ENCODE results near the gene CPLANE2.
"Not testable (repeated sequence)": the region's sequence is repeated elsewhere in the genome, so short reads cannot be mapped to it uniquely, and the experiment has no call there.

The CPLANE2 gene

DNA sequence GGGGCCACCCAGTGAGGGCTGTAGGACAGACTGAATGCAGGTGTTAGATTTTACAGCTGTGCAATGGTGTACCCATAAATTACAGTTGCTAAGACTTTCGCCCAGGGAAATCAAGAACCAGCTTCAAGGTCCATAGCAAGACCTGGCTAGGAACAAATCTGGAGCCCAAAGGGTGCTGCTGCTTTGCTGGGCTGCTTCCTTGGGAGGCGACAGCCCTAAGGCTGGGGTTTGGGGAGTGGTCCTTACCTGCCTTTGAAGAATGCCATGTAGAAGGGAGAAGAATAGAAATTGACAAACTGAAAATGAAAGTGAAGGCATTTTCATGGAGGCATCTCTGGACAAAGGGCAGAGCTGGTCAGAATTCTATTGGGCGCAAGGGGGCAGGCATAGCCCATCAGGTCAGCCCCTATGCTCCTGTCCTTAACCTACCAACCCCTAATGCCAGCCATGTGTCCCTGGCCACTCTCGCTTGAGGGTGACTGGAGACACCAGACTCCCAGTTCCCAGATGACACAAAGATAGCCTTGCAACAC, 16.9 kb downstream of the CPLANE2 start:
- DNase-seq (ENCODE audit: low read depth): no peak
- no peak for TF ChIP-seq CTCF (IDR thresholded peaks at IDR 0.05; ENCODE audit: low read length, missing control alignments)
- H3K4me3 ChIP-seq (replicated peaks; ENCODE audit: low read depth, low read length): no peak overlapping the region

GRCh38 chr1:16218674-16219071, 18.3 kb downstream of the CPLANE2 start:
- H3K4me3 ChIP-seq (replicated peaks; ENCODE audit: low read depth, low read length): no peak overlapping the region
- no peak for DNase-seq (ENCODE audit: low read depth)
- no peak for TF ChIP-seq CTCF (IDR thresholded peaks at IDR 0.05; ENCODE audit: low read length, missing control alignments)

DNA sequence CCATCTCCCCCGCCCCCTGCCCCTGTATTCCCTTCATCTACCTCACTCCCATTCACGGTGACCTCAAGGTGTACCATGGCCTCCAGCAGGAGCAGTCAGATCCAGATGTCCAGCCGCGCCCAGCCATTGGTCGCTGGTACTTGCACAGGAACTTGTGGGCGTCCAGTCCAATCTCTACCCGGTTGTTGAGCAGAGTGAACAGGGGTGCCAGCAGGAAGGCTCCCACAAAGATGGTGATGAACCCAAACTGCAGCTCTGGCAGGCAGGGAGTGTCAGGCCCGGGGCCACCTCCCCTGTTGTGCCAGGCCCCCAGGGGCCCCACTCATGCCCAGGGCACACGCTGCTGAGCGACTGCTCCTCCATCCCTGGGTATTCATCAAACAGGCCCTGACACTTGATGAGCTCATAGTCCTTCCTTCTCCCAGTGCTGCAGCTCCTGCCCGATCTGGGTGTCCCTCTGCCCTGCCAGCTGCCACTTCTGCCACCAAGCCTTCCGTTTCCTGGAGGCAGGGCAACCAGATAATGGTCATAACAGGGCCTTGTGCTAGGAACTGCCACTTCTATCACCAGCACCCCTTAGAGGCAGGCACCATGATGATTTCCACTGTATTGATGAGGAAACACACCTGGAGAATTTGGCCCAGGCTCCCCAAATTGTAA, 18.8 kb downstream of the CPLANE2 start:
- H3K4me3 ChIP-seq (replicated peaks; ENCODE audit: low read depth, low read length): no peak overlapping the region
- TF ChIP-seq CTCF (IDR thresholded peaks at IDR 0.05; ENCODE audit: low read length, missing control alignments): no peak
- DNase-seq (ENCODE audit: low read depth): no peak

- H3K4me3 ChIP-seq (replicated peaks; ENCODE audit: low read depth, low read length): peak overlapping the region; percentile 53
- peak; percentile 98 for DNase-seq (ENCODE audit: low read depth)
- TF ChIP-seq CTCF (IDR thresholded peaks at IDR 0.05; ENCODE audit: low read length, missing control alignments): no peak
These were observed 19.8 kb downstream of the CPLANE2 start for GRCh38 chr1:16217061-16217785.

DNA sequence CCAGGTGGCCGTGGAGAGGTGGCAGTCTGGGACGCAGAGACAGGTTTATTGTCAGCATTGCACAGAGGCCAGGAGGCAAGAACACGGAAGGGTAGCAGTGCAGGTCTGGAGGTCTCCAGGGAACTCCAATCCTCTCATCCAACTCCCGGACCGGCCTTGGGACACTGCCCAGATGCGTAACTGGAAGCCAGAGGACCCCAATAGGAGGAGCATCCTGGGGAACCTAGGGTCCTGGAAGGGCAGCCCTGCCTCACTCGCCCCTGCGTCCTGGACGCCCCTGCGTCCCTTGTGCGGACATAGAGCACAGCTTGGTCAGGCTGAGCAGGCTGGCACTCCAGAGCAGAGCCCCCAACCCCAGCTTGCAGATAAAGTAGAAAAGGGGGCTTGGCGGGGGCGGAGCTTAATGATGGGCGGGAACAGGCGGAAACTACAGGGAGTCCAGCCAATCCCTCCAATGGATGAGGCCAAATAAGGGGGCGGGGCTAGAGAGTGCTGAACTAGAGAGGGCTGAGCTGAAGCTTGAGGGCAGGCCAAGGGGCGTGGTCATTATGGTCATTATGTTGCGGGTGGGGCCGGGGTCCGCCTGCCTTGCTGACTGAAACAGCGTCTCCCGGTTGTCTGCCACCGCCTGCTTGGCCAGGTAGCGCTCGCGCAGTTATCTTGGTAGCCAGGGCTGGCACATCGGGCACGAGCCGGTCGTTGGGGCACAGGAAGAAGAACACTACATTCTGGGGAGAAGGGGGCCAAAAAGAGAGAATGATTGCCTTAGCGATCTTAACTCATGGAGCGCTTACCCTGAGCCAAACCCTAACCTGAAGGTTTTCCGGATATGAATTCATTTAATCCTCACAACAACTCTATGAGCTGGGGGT, 20.9 kb downstream of the CPLANE2 start:
- TF ChIP-seq CTCF (IDR thresholded peaks at IDR 0.05; ENCODE audit: low read length, missing control alignments): no peak
- H3K4me3 ChIP-seq (replicated peaks; ENCODE audit: low read depth, low read length): peak overlapping the region; percentile 53
- peak; percentile 87 for DNase-seq (ENCODE audit: low read depth)

GRCh38 chr1:16215240-16215639, 21.7 kb downstream of the CPLANE2 start:
- H3K4me3 ChIP-seq (replicated peaks; ENCODE audit: low read depth, low read length); DNase-seq (ENCODE audit: low read depth): not testable (repeated sequence)

DNA sequence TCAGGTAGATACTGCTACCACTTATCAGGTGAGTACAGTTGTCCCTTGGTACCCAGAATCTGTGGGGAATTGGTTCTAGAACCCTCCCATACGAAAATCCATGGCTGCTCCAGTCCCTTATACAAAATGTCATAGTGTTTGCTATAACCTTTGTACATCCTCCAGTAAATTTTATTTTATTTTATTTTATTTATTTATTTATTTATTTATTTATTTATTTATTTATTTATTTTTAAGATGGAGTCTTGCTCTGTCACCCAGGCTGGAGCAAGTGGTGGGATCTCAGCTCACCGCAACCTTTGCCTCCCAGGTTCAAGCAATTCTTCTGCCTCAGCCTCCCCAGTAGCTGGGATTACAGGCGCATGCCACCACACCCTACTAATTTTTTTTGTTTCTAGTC, 23.4 kb downstream of the CPLANE2 start:
- DNase-seq (ENCODE audit: low read depth); H3K4me3 ChIP-seq (replicated peaks; ENCODE audit: low read depth, low read length): not testable (repeated sequence)
